ENCODE results near the gene TAPBPL. TPM values are rescaled to one million over a fixed set of nuclear protein-coding genes. Genes with fewer than 3 reads are reported as not detected.

The TAPBPL gene
- total and polyA plus RNA-seq, 2 of the 4 experiments (the other 2 are of a cell fraction), result 3.4 to 12.1 TPM

- Histone ChIP-seq H3K4ac (ENCODE audit: low read depth, low read length) (no peak overlapping the region), H3K18ac (ENCODE audit: low read depth, low read length) (no peak overlapping the region), H2BK120ac (ENCODE audit: low read depth, low read length) (no peak overlapping the region), H3K9me3 (ENCODE audit: control insufficient read depth, insufficient read depth, low read length) (no peaks in the 10 kb centered on the region), H2AK5ac (ENCODE audit: low read depth, low read length) (no peak overlapping the region), H3K27ac (ENCODE audit: insufficient read depth, low read length) (no peak overlapping the region), H3K4me2 (ENCODE audit: low read depth, low read length) (no peak overlapping the region), H3K4me3 (ENCODE audit: insufficient read depth, low read depth, low read length) (no peak overlapping the region), H3K9me1 (ENCODE audit: insufficient read depth, low read length) (peaks cover 10% of the 10 kb centered on the region; the same call in 1 of the 2 replicates), H2BK20ac (ENCODE audit: low read depth, low read length) (no peak overlapping the region), H2BK15ac (ENCODE audit: low read depth, low read length) (no peak overlapping the region), H3K14ac (replicated peaks; ENCODE audit: low read depth, low read length) (no peak overlapping the region), H4K8ac (ENCODE audit: low read depth in 2 of 2, low read length in 2 of 2) (no peak overlapping the region), H4K20me1 (ENCODE audit: insufficient read depth, low read length) (no peaks in the 10 kb centered on the region), H2AFZ (replicated peaks; ENCODE audit: low read length, poor library complexity) (no peak overlapping the region), H3K36me3 (ENCODE audit: control insufficient read depth, insufficient read depth, low read length) (no peaks in the 10 kb centered on the region), H3K27me3 (ENCODE audit: control insufficient read depth, insufficient read depth, low read length) (no peaks in the 10 kb centered on the region), H3K23ac (ENCODE audit: low read depth, low read length) (no peak overlapping the region), H3K9ac (ENCODE audit: low read depth, low read length) (no peak overlapping the region), H4K5ac (ENCODE audit: low read depth, low read length) (no peak overlapping the region), H2BK5ac (ENCODE audit: low read depth, low read length, poor library complexity, severe bottlenecking) (no peak overlapping the region), H3K79me1 (ENCODE audit: low read depth in 1 of 2, low read length in 2 of 2) (no peaks in the 10 kb centered on the region), H3K56ac (ENCODE audit: extremely low read depth, insufficient read depth, low read length) (no peak overlapping the region), H4K91ac (ENCODE audit: insufficient read depth, low read depth, low read length) (no peak overlapping the region), H3K4me1 (ENCODE audit: control insufficient read depth, insufficient read depth, low read length) (no peaks in the 10 kb centered on the region), H2AK9ac (replicated peaks; ENCODE audit: low read depth, low read length, poor library complexity) (no peak overlapping the region)
- no peak for ATAC-seq (ENCODE audit: low read depth)
- WGBS, 2 experiments (ENCODE audit: extremely low coverage in 2 of 2, insufficient read length in 1 of 2), result no CpG with 5 or more reads among the region's 4 CpGs
- CTCF ChIA-PET, result interaction anchor here (1.0 kb wide), 1 partner anchor 45 kb away, joined by 3 read pairs; no protein-coding TSS in a partner anchor
- no peak for TF ChIP-seq ELK1 (IDR thresholded peaks at IDR 0.05; ENCODE audit: borderline replicate concordance, low read depth, low read length)
- TF ChIP-seq CEBPB (IDR thresholded peaks at IDR 0.05; ENCODE audit: low read depth, low read length), result no peak
- no peak for TF ChIP-seq POLR2A (IDR thresholded peaks at IDR 0.05; ENCODE audit: low read depth, low read length)
- TF ChIP-seq RCOR1 (IDR thresholded peaks at IDR 0.05; ENCODE audit: insufficient replicate concordance, low read length), result no peak
- intact Hi-C loops (cut with micrococcal nuclease) (no loop called here), in situ Hi-C loops (cut with MboI; ENCODE audit: low sequenced_read_pairs) (loop anchor here (5.0 kb wide), 2 partner anchors 42 to 122 kb away; no protein-coding TSS in a partner anchor), dilution Hi-C loops (cut with HindIII; ENCODE audit: low sequenced_read_pairs, unreplicated experiment) (no loop called here)
- POLR2A ChIA-PET (ENCODE audit: unreplicated experiment), result interaction anchor here (0.8 kb wide), 1 partner anchor 84 kb away, joined by 3 read pairs; no protein-coding TSS in a partner anchor
- BruUV-seq (replicated peaks), result no TSS peak
- no peak for DNase-seq
These were observed 31.5 kb upstream of the TAPBPL start for GRCh38 chr12:6420364-6420763.
